Frontal cortex (tissue), 4 donors: ENCODE results near the gene LHPP. TPM values are rescaled to one million over a fixed set of nuclear protein-coding genes. Genes with fewer than 3 reads are reported as not detected.

Experiments
- DNase-seq, 2 donors: peaks; one replicate each; pipeline ENCODE4 v3.0.0; 2012; ENCODE audit warnings: low spot score in 2 of 2
- FAIRE-seq: peaks from 2 replicates; lab custom pipeline; 2012; peaks lifted over from hg19 to GRCh38; lab: Jason Lieb, UNC
- total RNA-seq: library from RNA; depleted of rRNA; stranded (reverse); fragments of >200 nt; gene quantifications from one replicate; pipeline ENCODE4 v1.2.3, GENCODE V29; 2014
- donor health status: control.
- donor health status: control.
- donor health status: control.

The LHPP gene
- total RNA-seq, 1 donor from 2014 or later = 16.3 TPM

DNA sequence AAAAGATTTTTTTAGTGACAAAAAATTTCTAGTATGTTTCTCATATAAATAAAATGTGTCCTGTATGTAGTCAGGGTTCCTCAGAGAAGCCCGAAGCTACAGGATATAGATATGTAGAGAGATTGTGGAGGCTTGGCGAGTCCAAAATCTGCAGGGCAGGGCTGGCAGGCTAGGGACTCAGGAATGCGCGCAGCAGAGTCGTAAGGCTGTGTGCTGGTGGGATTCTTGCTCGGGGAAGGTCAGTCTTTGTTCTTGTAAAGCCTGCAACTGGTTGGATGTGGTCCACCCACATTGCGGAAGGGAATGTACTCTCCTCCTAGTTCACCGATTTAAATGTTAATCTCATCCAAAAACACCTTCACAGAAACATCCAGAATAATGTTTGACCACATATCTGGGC lies 30.6 kb downstream of the LHPP start:
- FAIRE-seq (no peak), DNase-seq (no peak)

GRCh38 chr10:124493214-124493882 lies 31.7 kb downstream of the LHPP start:
- DNase-seq (no peak), FAIRE-seq (no peak)

DNA sequence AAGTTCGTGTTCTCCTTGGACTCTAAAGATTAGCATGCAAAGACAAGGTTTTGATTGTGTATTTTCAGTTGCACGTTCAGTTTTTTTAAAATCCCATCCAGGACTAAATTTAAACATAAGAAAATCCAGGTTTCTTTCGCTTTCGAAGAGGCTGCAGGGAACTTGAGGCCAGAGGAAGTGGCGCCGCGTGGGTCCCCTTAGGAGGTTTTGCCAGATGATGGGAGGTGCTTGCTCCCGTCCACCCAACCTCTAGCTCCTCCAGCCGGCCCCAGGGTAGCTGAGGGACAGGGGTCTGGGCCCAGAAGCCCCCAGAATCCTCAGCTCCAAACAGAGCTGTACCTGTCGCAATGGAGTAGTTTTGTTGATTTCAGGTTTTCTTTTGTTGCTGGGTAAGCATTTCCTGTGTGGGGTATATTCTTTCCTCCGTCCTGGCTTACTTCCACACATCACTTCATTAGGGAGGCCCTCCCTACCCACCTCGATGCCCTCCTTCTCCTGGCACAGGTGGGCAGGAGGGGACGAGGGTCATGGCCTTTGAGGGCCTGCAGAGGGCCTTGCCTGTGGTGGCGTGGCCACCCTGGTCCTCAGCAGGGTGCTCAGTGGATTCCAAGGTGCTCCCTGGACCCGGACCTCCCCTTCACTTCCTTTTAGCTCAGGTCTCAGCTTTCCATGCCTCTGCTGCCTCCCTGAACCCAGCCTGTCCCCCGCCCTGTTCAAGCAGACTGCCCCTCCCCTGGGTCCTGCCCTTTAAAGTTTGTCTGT lies 32.6 kb downstream of the LHPP start:
- FAIRE-seq = no peak
- no peak for DNase-seq

DNA sequence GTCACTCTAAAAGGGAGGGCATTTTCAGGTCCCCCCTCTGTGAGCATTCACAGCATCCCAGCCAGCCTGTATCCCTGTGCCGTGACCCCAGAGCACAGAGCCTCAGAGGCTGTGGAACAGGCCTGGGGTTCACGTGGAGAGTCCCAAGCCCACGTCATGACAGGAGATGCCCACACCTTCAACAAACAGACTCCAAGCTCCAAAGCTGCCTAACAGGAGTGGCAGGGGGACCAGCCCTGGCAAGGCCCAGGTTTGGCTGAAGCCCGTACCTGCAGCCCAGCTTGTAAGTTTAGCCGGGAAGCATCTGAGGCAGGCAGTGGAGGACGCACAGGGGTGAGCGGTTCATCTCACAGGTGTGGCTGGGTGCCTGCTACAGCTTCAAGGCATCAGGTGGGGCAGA lies 33.5 kb downstream of the LHPP start:
- FAIRE-seq = no peak

DNA sequence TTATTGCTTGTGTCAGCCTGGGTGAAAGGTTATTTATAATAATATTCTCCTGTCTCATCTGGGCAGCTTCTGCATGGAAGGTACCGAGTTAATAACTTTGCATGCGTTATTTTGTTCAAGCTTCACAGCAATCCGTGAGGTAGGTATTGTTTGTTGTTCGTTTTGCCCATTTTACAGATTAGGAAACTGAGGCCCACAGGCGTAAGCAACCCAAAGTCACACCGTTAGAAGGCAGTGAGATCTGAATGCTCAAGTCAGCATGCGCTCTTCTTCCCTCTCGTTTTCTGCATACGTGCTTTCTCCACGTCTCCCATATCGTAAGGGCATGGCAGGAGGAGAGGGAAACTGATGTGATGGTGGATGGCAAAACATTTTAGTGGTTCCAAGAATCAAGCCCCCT lies 34.1 kb downstream of the LHPP start:
- FAIRE-seq = no peak
- DNase-seq = no peak

More for the DNA sequence above, 33.5 kb downstream of the LHPP start:
- DNase-seq = no peak

- DNase-seq (no peak), FAIRE-seq (no peak)
These were observed 34.5 kb downstream of the LHPP start for GRCh38 chr10:124496150-124496549.

DNA sequence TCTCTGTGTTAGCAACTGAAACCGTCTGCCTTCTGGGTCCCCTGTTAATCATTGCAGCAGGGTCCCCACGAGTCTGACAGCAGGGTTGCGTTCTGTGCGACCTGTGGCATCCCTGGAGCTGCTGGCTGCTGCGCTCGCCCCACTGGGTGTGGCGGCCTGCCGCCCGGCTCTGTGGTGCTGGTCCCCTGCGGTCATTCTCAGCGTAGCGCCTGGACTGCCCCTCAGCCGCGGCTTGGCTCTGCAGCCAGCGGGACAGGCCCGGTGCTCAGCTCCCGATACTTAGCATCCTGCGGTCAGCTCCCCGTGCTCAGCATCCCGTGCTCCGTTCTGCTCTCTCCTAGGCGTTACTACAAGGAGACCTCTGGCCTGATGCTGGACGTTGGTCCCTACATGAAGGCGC lies 35.0 kb downstream of the LHPP start:
- DNase-seq (no peak), FAIRE-seq (no peak)

- no peak for DNase-seq
These were observed 35.7 kb downstream of the LHPP start for GRCh38 chr10:124497196-124497881.

GRCh38 chr10:124498056-124498455 lies 36.4 kb downstream of the LHPP start:
- FAIRE-seq (no peak), DNase-seq (no peak)

More at GRCh38 chr10:124497196-124497881, 35.7 kb downstream of the LHPP start:
- no peak for FAIRE-seq

DNA sequence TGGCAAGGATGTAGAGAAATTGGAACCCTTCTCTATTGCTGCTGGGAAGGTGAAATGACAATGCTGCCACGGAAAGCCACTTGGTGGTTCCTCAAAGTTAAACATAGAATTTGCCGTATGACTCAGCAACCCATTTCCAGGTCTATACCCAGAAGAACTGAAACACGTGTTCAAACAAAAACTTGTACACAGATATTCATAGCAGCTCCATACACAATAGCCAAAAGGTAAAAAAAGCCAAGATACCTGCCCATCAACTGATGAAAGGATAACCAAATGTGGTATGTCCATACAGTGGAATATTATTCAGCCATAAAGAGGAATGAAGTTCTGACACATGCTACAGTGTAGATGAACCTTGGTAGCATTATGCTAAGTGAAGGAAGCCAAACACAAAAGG lies 39.1 kb downstream of the LHPP start:
- FAIRE-seq (no peak), DNase-seq (no peak)

- no peak for FAIRE-seq
These were observed 43.1 kb downstream of the LHPP start for GRCh38 chr10:124504711-124505110.

GRCh38 chr10:124505279-124505678 lies 43.7 kb downstream of the LHPP start:
- no peak for FAIRE-seq
- no peak for DNase-seq

More at GRCh38 chr10:124504711-124505110, 43.1 kb downstream of the LHPP start:
- no peak for DNase-seq

- no peak for DNase-seq
- FAIRE-seq = no peak
These were observed 46.5 kb downstream of the LHPP start for GRCh38 chr10:124508070-124508667.

DNA sequence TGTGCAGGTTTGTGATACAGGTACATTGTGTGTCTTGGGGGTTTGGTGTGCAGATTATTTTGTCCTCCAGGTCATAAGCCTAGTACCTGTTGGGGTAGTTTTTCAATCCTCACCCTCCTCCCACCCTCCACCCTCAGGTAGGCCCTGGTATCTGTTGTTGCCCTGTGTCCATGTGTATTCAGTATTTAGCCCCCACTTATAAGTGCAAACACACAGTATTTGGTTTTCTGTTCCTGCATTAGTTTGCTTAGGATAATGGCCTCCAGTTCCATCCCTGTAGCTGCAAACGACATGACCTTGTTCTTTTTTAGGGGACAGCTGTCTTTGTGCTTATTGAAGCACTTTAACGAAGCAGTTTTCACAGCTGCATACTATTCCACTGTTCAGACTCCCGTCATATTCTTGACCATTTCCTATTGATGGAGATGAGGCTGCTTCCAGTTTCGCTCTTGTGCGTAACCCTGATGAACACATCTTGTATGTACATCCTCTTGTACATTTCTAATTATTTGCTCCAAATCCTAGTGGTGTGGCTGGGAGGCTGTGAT lies 47.4 kb downstream of the LHPP start:
- FAIRE-seq = no peak
- DNase-seq = no peak

DNA sequence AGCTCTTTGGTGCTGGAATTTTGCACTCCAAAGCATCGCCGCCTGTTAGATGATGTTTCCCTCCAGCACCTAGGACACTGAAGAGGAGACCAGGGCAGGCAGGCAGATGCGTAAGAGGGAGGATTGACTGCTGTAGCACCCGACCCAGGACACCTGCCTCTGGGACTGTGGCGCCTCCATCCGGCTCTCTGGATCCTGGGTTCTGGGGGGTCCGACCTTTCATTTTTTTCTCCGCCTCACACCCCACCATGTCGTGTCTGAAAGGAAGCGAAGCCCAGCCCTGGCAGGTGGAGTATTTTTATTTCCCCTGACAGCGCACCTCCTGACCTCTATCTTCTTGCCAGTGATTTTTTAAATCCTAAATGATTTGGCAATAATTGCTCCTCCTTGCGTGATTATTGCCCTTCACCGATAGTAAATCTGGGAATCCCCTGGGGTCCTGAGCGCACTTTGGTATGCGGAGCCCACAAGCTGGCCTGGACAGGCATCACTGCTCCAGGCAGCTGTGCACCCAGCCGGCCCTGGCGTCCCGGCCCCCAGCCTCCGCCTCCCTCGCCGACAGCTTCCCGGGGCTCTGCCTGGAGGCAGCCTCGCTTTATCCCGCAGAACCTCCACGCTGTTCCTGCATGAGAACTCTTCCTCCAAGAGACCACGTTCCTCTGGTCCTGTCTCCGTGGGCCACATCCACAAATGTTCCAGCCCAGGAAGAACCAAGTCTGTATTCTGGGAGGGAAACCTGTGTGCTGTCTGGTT lies 48.4 kb downstream of the LHPP start:
- FAIRE-seq (no peak), DNase-seq (no peak)

DNA sequence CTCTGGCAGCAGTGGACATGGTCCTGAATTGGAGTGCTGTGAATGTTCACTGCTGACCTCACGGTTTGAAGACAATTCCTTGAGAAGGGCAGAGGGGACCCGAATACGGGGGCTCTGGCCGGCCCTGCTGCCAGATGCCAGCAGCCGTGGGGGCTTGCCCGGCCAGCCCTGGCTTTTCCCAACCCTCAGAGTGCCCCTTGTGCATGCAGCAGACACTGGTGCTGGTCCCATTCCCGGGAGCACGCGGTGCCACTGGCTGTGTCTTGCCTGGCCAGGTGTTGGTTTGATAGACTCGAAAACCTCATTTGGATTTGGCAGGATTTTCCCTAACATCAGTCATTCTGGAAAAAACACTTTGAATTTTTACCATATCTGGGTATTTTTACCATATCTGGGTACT lies 49.1 kb downstream of the LHPP start:
- DNase-seq (no peak), FAIRE-seq (no peak)

DNA sequence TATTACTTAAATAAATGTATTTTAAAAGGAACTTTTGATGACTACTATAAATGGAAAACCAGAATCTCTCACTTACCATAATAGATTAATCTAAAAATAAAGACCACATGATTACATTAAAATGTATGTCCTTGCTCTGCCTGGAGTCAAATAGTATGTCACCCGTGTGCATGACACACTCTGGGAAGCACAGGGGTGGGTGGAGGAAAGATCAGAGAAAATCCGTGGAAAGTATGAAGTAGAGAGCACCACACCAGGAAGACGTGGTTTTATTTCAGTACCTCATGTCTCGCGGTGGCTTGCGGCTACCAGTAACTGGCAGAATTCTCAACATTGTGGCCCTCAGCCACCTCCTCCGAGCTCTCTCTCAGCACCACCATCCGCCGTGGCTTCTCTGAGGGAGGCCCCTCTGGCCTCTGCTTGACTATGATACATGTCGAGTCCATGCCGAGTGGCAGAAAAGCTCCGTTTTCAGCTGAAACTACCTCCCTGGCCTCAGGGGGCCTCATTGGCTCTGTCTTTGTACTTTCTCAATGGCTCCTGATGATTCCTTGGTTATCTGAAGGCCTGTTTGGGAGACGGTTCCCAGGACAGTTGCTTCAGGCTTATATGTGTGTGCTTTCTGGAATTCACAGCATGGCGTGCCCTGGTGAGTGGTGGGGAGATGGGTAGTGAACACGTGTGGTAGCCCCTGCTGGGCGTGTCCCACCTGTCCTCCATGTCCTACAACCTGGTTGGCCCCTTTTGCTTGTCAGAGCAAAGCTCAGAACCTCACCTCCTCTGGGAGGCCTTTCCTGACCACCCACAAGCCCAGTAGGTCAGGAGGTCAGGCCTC lies 49.8 kb downstream of the LHPP start:
- DNase-seq = no peak
- FAIRE-seq = no peak

DNA sequence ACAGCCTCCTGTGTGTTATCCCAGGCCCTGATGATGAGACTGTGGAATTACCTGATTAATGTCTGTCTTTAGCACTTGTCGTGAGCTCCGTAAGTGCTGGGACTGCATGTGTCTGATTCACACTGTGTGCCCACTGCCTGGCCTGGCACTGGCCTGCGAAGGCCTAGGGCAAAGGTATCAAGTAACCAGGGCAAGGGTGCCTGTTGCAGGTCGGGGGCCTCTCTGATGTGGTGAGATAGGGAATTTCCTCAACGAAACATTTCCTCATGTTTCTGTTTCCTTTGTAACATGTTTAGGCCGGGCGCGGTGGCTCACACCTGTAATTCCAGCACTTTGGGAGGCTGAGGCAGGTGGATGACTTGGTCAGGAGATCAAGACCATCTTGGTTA lies 50.4 kb downstream of the LHPP start:
- FAIRE-seq = no peak
- DNase-seq = no peak

DNA sequence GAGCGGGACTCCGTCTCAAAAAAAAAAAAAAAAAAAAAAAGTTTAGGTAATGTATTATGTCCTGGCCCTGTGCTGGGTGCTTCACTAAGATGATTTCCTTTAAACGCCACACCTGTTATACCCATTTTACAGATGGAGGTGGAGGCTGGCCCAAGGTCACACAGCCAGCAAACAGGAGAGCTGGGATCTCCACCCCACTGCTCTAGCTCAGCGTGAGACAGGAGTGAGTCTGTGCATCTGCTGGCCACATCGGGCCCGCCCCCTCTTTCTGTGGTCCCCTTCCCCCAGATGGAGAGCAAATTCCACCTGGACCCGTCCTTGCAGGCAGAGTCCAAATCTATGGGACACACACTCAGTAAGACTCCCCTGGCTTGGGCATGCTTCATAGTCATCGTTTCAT lies 51.0 kb downstream of the LHPP start:
- FAIRE-seq = no peak
- DNase-seq = no peak
